Activated CD4-positive, alpha-beta T cell treated with anti-CD3 and anti-CD28 coated beads, Interleukin-2, amount 50 U/mL, for 4 hours (primary cell): ENCODE results near the gene NFKB2.

Experiments used
- DNase-seq, 2 experiments: peaks; one replicate each; pipeline ENCODE4 v3.0.0-alpha.2; 2020

NFKB2 gene

GRCh38 chr10:102424916-102425315 lies 29.4 kb downstream of the NFKB2 start:
- no peak for DNase-seq

GRCh38 chr10:102425444-102425843 lies 29.9 kb downstream of the NFKB2 start:
- DNase-seq = no peak

GRCh38 chr10:102426803-102427287 lies 31.3 kb downstream of the NFKB2 start:
- DNase-seq = no peak

- DNase-seq = no peak
These were observed 34.0 kb downstream of the NFKB2 start for GRCh38 chr10:102429468-102429867.

GRCh38 chr10:102431452-102432124 lies 36.1 kb downstream of the NFKB2 start:
- no peak for DNase-seq

GRCh38 chr10:102432162-102432950 lies 36.9 kb downstream of the NFKB2 start, which contains the start of gene CUEDC2:
Gene CUEDC2, minus strand, starts transcription at chr10:102432574. Its CDS starts 7,386 bp downstream, at chr10:102425188.
- peak; percentile 92 to 95 for DNase-seq

GRCh38 chr10:102433619-102434046 lies 38.1 kb downstream of the NFKB2 start:
- no peak for DNase-seq

- DNase-seq = no peak
These were observed 39.1 kb downstream of the NFKB2 start for GRCh38 chr10:102434394-102435132.

GRCh38 chr10:102435133-102435497 lies 39.6 kb downstream of the NFKB2 start:
- no peak for DNase-seq

- DNase-seq = peak; percentile 35 to 48
These were observed 40.2 kb downstream of the NFKB2 start for GRCh38 chr10:102435529-102436233.

- no peak for DNase-seq
These were observed 40.8 kb downstream of the NFKB2 start for GRCh38 chr10:102436312-102436711.

GRCh38 chr10:102437515-102437914 lies 42.0 kb downstream of the NFKB2 start:
- DNase-seq = no peak

GRCh38 chr10:102438374-102438773 lies 42.9 kb downstream of the NFKB2 start:
- no peak for DNase-seq

- no peak for DNase-seq
These were observed 49.3 kb downstream of the NFKB2 start for GRCh38 chr10:102444851-102445250.

GRCh38 chr10:102449321-102450123 lies 54.0 kb downstream of the NFKB2 start:
- DNase-seq = peak; percentile 87 to 89

GRCh38 chr10:102450124-102450373 lies 54.5 kb downstream of the NFKB2 start:
- DNase-seq = no peak

- DNase-seq = peak; percentile 76 to 81
These were observed 55.0 kb downstream of the NFKB2 start for GRCh38 chr10:102450374-102451104.

- no peak for DNase-seq
These were observed 55.8 kb downstream of the NFKB2 start, which contains the start of gene C10orf95 for GRCh38 chr10:102451105-102451969. Gene C10orf95, minus strand, starts transcription at chr10:102451543. Its CDS starts 450 bp downstream, at chr10:102451093.
